H9 (cell line): ENCODE results near the gene MGMT. TPM values are rescaled to one million over a fixed set of nuclear protein-coding genes. Genes with fewer than 3 reads are reported as not detected.

Experiments
- DNase-seq: peaks from one replicate; pipeline ENCODE4 v3.0.0-alpha.2; 2017
- H2AFZ ChIP-seq: one replicate; pipeline ENCODE4 v1.6.1; 2013; ENCODE audit warnings: mild to moderate bottlenecking, low read length, control low read depth, moderate library complexity
- H2AK5ac ChIP-seq: 2 replicates; pipeline ENCODE4 v1.6.1; 2013; ENCODE audit warnings: low read length, control low read depth, mixed read lengths; ENCODE audit not compliant: insufficient read length
- H2BK120ac ChIP-seq: one replicate; pipeline ENCODE4 v1.6.1; 2013; ENCODE audit warnings: low read depth, mild to moderate bottlenecking, low read length, control low read depth, inconsistent platforms; ENCODE audit not compliant: poor library complexity, severe bottlenecking
- H2BK12ac ChIP-seq: 2 replicates; pipeline ENCODE4 v1.6.1; 2013; ENCODE audit warnings: low read length, control low read depth, mixed read lengths, low read depth; ENCODE audit not compliant: insufficient read length
- H2BK15ac ChIP-seq: 2 replicates; pipeline ENCODE4 v1.6.1; 2013; ENCODE audit warnings: low read depth, low read length, control low read depth
- H2BK20ac ChIP-seq: one replicate; pipeline ENCODE4 v1.6.1; 2013; ENCODE audit warnings: low read depth, mild to moderate bottlenecking, low read length, control low read depth, inconsistent platforms; ENCODE audit not compliant: poor library complexity, severe bottlenecking
- H2BK5ac ChIP-seq: 2 replicates; pipeline ENCODE4 v1.6.1; 2013; ENCODE audit warnings: low read length, control low read depth, mixed read lengths; ENCODE audit not compliant: insufficient read length
- H3K14ac ChIP-seq: 2 replicates; pipeline ENCODE4 v1.6.1; 2013; ENCODE audit warnings: low read length, control low read depth; ENCODE audit not compliant: insufficient read depth
- H3K18ac ChIP-seq: 2 replicates; pipeline ENCODE4 v1.6.1; 2013; ENCODE audit warnings: low read depth, mild to moderate bottlenecking, mixed read lengths, low read length, control low read depth; ENCODE audit not compliant: insufficient read length
- H3K23ac ChIP-seq: 2 replicates; pipeline ENCODE4 v1.6.1; 2013; ENCODE audit warnings: low read length, control low read depth, mixed read lengths, low read depth; ENCODE audit not compliant: insufficient read length
- H3K23me2 ChIP-seq: 2 replicates; pipeline ENCODE4 v1.6.1; 2013; ENCODE audit warnings: low read depth, mild to moderate bottlenecking, mixed read lengths, low read length, control low read depth; ENCODE audit not compliant: insufficient read length, poor library complexity, severe bottlenecking
- H3K27ac ChIP-seq: 2 replicates; pipeline ENCODE4 v1.5.1; 2013; ENCODE audit warnings: low read length, control low read depth, mixed read lengths, low read depth; ENCODE audit not compliant: insufficient read length
- H3K27me3 ChIP-seq: 2 replicates; pipeline ENCODE4 v1.6.1; 2013; ENCODE audit warnings: low read length, control low read depth, inconsistent platforms; ENCODE audit not compliant: insufficient read depth
- H3K4ac ChIP-seq: 2 replicates; pipeline ENCODE4 v1.6.1; 2013; ENCODE audit warnings: low read depth, mild to moderate bottlenecking, control low read depth, inconsistent platforms, low read length, moderate library complexity
- H3K4me1 ChIP-seq: 2 replicates; pipeline ENCODE4 v1.6.1; 2013; ENCODE audit warnings: low read length, control low read depth, inconsistent platforms; ENCODE audit not compliant: insufficient read depth
- H3K4me2 ChIP-seq: 2 replicates; pipeline ENCODE4 v1.6.1; 2013; ENCODE audit warnings: low read length, control low read depth, mixed read lengths; ENCODE audit not compliant: insufficient read length, insufficient read depth
- H3K56ac ChIP-seq: 2 replicates; pipeline ENCODE4 v1.6.1; 2013; ENCODE audit warnings: low read depth, mild to moderate bottlenecking, mixed read lengths, low read length, control low read depth; ENCODE audit not compliant: insufficient read length
- H3K79me1 ChIP-seq: 2 replicates; pipeline ENCODE4 v1.6.1; 2013; ENCODE audit warnings: low read depth, mild to moderate bottlenecking, moderate library complexity, low read length, control low read depth, inconsistent platforms; ENCODE audit not compliant: insufficient read depth, poor library complexity, severe bottlenecking
- H3K79me2 ChIP-seq: 2 replicates; pipeline ENCODE4 v1.6.1; 2013; ENCODE audit warnings: low read length, control low read depth, inconsistent platforms; ENCODE audit not compliant: insufficient read depth
- H3K9ac ChIP-seq: 2 replicates; pipeline ENCODE4 v1.6.1; 2013; ENCODE audit warnings: low read length, control low read depth, mixed read lengths; ENCODE audit not compliant: insufficient read length; ENCODE audit errors: extremely low read depth
- H3K9me3 ChIP-seq: one replicate; pipeline ENCODE4 v1.6.1; 2013; ENCODE audit warnings: low read depth, low read length, inconsistent platforms; ENCODE audit not compliant: control insufficient read depth
- H3T11ph ChIP-seq: one replicate; pipeline ENCODE4 v1.6.1; 2013; ENCODE audit warnings: mild to moderate bottlenecking, low read length, control low read depth, inconsistent platforms
- H4K20me1 ChIP-seq: one replicate; pipeline ENCODE4 v1.6.1; 2013; ENCODE audit not compliant: control insufficient read depth, insufficient read length, insufficient read depth
- H4K5ac ChIP-seq: 2 replicates; pipeline ENCODE4 v1.6.1; 2013; ENCODE audit warnings: low read depth, mild to moderate bottlenecking, mixed read lengths, low read length, control low read depth; ENCODE audit not compliant: insufficient read length
- H4K8ac ChIP-seq: replicated peaks from 2 replicates; pipeline ENCODE4 v1.6.1; 2013; ENCODE audit warnings: low read length, control low read depth, mixed read lengths, low read depth; ENCODE audit not compliant: insufficient read length
- H4K91ac ChIP-seq: 2 replicates; pipeline ENCODE4 v1.6.1; 2013; ENCODE audit warnings: low read depth, mild to moderate bottlenecking, moderate library complexity, mixed read lengths, low read length, control low read depth; ENCODE audit not compliant: insufficient read length
- H3K27ac Mint-ChIP-seq, 3 experiments: 2 replicates in 2 of 3; 3 replicates in 1 of 3; pipeline ENCODE4 v1.8.0; 2020 to 2021; ENCODE audit warnings: mixed read lengths in 3 of 3, mild to moderate bottlenecking in 1 of 3, moderate library complexity in 1 of 3
- H3K27me3 Mint-ChIP-seq: 2 replicates; pipeline ENCODE4 v1.8.0; 2021; ENCODE audit warnings: low read depth, mild to moderate bottlenecking, moderate library complexity, mixed read lengths
- H3K36me3 Mint-ChIP-seq, 3 experiments: 2 replicates in 2 of 3; 3 replicates in 1 of 3; pipeline ENCODE4 v1.8.0; 2020 to 2021; ENCODE audit warnings: low read depth in 3 of 3, mixed read lengths in 3 of 3; ENCODE audit not compliant: insufficient read depth in 1 of 3
- H3K4me1 Mint-ChIP-seq, 2 experiments: 2 replicates each; pipeline ENCODE4 v1.8.0; 2020; ENCODE audit warnings: mixed read lengths in 2 of 2
- H3K4me3 Mint-ChIP-seq, 2 experiments: 2 replicates in 1 of 2; 3 replicates in 1 of 2; pipeline ENCODE4 v1.8.0; 2020 to 2021; ENCODE audit warnings: mild to moderate bottlenecking in 2 of 2, mixed read lengths in 2 of 2, moderate library complexity in 1 of 2
- H3K9me3 Mint-ChIP-seq, 2 experiments: 2 replicates in 1 of 2; 3 replicates in 1 of 2; pipeline ENCODE4 v1.8.0; 2020; ENCODE audit warnings: mild to moderate bottlenecking in 2 of 2, mixed read lengths in 2 of 2, moderate library complexity in 1 of 2
- WGBS: extraction: QIAGEN DNeasy Blood & Tissue Kit; methylation state at CpG from one replicate; pipeline ENCODE4 v1.1.7; 2013; ENCODE audit warnings: missing lambda C conversion rate, low lambda C conversion rate, mixed read lengths; ENCODE audit not compliant: insufficient read length; ENCODE audit errors: extremely low coverage; 5-methylcytosine and 5-hydroxymethylcytosine counted together
- total RNA-seq: library from RNA; stranded (reverse); gene quantifications from 2 replicates; pipeline ENCODE4 v1.2.1, GENCODE V29; 2021
- TF ChIP-seq, protein P1 (sequence below): fragments of 200-600 bp; sonication (generic); conservative IDR thresholded peaks from 3 replicates; pipeline ENCODE4 v1.8.0; 2021; ENCODE audit warnings: antibody characterized with exemption, mild to moderate bottlenecking

The MGMT gene
- total RNA-seq, 1 experiment from 2014 or later = 18.4 TPM

DNA sequence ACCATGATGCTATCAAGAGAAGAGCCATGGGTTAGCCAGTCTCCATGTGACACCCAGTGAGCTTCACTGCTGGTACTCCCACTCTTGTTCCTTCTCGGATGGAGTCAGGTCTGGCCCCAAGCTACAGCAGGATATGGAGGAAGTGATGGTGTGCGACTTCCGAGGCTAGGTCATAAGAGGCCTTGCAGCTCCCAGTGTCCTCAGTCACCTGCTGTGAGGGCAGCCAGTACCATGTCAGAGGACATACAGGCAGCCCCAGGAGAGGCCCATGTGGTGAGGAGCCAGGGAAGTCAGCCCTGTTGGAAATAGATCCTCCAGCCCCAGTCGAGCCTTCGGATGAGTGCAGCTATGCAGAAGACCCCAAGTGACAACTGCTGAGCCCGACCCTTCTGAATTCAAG, 260.0 kb downstream of the MGMT start:
- TF ChIP-seq, protein P1, sequence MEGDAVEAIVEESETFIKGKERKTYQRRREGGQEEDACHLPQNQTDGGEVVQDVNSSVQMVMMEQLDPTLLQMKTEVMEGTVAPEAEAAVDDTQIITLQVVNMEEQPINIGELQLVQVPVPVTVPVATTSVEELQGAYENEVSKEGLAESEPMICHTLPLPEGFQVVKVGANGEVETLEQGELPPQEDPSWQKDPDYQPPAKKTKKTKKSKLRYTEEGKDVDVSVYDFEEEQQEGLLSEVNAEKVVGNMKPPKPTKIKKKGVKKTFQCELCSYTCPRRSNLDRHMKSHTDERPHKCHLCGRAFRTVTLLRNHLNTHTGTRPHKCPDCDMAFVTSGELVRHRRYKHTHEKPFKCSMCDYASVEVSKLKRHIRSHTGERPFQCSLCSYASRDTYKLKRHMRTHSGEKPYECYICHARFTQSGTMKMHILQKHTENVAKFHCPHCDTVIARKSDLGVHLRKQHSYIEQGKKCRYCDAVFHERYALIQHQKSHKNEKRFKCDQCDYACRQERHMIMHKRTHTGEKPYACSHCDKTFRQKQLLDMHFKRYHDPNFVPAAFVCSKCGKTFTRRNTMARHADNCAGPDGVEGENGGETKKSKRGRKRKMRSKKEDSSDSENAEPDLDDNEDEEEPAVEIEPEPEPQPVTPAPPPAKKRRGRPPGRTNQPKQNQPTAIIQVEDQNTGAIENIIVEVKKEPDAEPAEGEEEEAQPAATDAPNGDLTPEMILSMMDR = no peak
- Histone ChIP-seq H3T11ph (no peak overlapping the region), H4K20me1 (no peaks in the 10 kb centered on the region), H3K27ac (no peak overlapping the region), H4K8ac (no peak overlapping the region), H3K23me2 (no peaks in the 10 kb centered on the region), H3K27me3 (no peaks in the 10 kb centered on the region), H3K56ac (no peak overlapping the region), H3K79me1 (no peaks in the 10 kb centered on the region), H3K9ac (no peak overlapping the region), H2BK120ac (no peak overlapping the region), H4K5ac (no peak overlapping the region), H3K23ac (no peak overlapping the region), H3K4ac (no peak overlapping the region), H2AFZ (no peak overlapping the region), H3K4me2 (no peak overlapping the region), H3K9me3 (peaks cover 8% of the 10 kb centered on the region), H4K91ac (no peak overlapping the region), H2BK15ac (no peak overlapping the region), H3K14ac (no peak overlapping the region), H2BK12ac (no peak overlapping the region), H2BK5ac (no peak overlapping the region), H2AK5ac (no peak overlapping the region), H3K79me2 (no peaks in the 10 kb centered on the region), H2BK20ac (no peak overlapping the region), H3K18ac (no peak overlapping the region), H3K4me1 (0 out of 2 replicates have a peak, but pooled peaks cover 2% of the 10 kb centered on the region)
- H3K4me1 Mint-ChIP-seq = peaks cover 11 to 18% of the 10 kb centered on the region in 2 experiments
- no CpG with 5 or more reads among the region's 6 CpGs for WGBS
- H3K4me3 Mint-ChIP-seq = no peak overlapping the region; a peak in 1 of 5 replicates
- peaks cover 17 to 24% (median 23%) of the 10 kb centered on the region in 3 experiments for H3K36me3 Mint-ChIP-seq
- H3K9me3 Mint-ChIP-seq = peaks cover 19 to 21% of the 10 kb centered on the region in 2 experiments
- H3K27me3 Mint-ChIP-seq = peaks cover 4% of the 10 kb centered on the region; the same call in 1 of the 2 replicates
- DNase-seq = no peak
- no peak overlapping the region for H3K27ac Mint-ChIP-seq
